Mammary epithelial cell (primary cell): ENCODE measurements around the gene CCDC102B.

Experiments
- CTCF ChIP-seq, 2 donors: IDR thresholded peaks in 1 of 2; conservative IDR thresholded peaks in 1 of 2; 2 replicates each; pipeline ENCODE4 v1.5.1; 2011 to 2012; ENCODE audit warnings: inconsistent platforms in 2 of 2, low read length in 2 of 2, mild to moderate bottlenecking in 2 of 2, control low read depth in 1 of 2, low read depth in 1 of 2; ENCODE audit not compliant: insufficient read depth in 1 of 2; ENCODE audit errors: extremely low read depth in 1 of 2
- EZH2 ChIP-seq: IDR thresholded peaks from 2 replicates; pipeline ENCODE4 v1.6.1; 2012; ENCODE audit warnings: low read length, inconsistent platforms, borderline replicate concordance

- TF ChIP-seq CTCF (conservative IDR thresholded peaks at IDR 0.05 in 1 of 2, IDR thresholded peaks at IDR 0.05 in 1 of 2; ENCODE audit: extremely low read depth in 1 of 2, insufficient read depth in 1 of 2, low read depth in 1 of 2, low read length in 2 of 2) (no peak), EZH2 (no peak)
Measured at GRCh38 chr18:68984342-68984741, 186.5 kb downstream of the CCDC102B start.
